Activated CD8-positive, alpha-beta memory T cell treated with anti-CD3 and anti-CD28 coated beads for 4 hours (primary cell): Measurements from ENCODE around the gene MIF.
"Not testable (repeated sequence)": the region's sequence is repeated elsewhere in the genome, so short reads cannot be mapped to it uniquely, and the experiment has no call there.

Experiments used
- DNase-seq, 2 donors: peaks; one replicate each; pipeline ENCODE4 v3.0.0-alpha.2; 2020; ENCODE audit warnings: low read depth in 2 of 2

Gene MIF

DNA sequence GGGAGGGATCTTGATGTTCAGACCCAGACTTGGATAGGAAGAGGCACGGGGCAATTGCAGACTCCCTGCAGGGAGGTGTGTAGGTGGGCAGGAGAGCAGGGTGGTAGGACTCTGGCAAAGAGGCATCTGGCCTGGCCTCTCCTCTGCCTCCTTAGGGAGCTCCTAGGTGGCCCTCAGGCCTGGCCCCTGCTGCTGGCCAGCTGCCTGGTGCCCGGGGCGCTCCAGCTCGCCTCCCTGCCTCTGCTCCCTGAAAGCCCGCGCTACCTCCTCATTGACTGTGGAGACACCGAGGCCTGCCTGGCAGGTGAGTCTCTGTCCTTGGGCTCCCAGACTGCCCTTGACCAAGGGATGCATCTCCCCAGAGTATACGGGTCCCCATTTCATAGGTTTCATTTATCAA is 16.6 kb upstream of the MIF start:
- no peak for DNase-seq

DNA sequence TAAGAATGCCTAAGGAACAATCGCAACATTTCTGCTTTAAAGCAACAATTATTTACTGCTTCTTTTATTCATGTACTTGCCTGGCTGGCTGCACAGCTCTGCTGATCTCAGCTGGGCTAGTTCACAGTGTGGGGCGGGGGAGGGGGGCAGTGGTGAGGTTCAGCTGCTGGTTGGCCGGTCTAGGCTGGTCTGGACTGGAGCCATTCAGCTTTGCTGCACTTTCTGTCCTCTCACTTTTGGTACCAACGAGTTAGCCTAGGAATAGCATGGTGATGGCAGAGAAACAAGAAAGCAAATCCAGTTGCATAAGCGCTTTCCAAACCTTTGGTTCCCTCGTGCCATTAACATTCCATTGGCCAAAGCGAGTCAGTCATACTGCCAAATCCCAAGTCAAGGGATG is 16.0 kb upstream of the MIF start:
- no peak for DNase-seq

DNA sequence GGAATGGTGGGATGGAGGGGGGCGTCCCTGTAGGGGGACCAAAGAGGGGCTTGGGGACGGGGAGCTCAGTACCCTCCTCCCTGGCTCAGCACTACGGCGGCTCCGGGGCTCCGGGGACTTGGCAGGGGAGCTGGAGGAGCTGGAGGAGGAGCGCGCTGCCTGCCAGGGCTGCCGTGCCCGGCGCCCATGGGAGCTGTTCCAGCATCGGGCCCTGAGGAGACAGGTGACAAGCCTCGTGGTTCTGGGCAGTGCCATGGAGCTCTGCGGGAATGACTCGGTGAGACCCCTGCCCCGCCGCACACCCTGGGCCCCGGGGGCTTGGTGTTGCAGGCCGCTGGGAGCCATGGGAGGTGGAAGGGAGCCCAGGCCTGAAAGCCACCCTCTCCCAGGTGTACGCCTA is 11.8 kb upstream of the MIF start:
- no peak for DNase-seq

DNA sequence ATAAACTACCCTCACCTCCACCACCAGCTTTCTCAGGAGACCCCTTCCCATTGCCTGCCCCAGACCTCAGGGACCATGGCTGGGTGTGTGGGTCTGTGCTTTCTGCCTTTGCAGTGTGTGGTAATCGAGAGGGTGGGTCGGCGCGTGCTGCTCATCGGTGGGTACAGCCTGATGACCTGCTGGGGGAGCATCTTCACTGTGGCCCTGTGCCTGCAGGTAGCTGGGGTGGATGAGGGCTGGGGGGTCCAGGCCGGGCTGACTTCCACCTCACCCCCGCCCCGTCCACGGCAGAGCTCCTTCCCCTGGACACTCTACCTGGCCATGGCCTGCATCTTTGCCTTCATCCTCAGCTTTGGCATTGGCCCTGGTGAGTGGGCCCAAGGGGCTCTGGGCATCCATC is 10.5 kb upstream of the MIF start:
- DNase-seq = no peak

DNA sequence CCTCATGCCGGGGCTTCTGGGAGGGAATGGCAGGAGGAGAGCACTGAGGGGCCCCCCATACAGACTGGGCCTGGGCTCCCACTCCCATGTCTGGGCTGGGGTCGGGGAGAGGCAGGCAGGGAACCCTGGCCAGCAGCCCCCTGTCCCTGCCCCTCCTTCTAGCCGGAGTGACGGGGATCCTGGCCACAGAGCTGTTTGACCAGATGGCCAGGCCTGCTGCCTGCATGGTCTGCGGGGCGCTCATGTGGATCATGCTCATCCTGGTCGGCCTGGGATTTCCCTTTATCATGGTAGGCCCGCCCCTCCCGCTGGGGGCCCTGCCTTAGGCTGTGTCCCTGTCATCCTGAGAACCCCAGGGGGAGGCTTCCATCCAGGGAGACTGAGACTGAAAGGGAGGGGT is 10.0 kb upstream of the MIF start:
- no peak for DNase-seq

DNA sequence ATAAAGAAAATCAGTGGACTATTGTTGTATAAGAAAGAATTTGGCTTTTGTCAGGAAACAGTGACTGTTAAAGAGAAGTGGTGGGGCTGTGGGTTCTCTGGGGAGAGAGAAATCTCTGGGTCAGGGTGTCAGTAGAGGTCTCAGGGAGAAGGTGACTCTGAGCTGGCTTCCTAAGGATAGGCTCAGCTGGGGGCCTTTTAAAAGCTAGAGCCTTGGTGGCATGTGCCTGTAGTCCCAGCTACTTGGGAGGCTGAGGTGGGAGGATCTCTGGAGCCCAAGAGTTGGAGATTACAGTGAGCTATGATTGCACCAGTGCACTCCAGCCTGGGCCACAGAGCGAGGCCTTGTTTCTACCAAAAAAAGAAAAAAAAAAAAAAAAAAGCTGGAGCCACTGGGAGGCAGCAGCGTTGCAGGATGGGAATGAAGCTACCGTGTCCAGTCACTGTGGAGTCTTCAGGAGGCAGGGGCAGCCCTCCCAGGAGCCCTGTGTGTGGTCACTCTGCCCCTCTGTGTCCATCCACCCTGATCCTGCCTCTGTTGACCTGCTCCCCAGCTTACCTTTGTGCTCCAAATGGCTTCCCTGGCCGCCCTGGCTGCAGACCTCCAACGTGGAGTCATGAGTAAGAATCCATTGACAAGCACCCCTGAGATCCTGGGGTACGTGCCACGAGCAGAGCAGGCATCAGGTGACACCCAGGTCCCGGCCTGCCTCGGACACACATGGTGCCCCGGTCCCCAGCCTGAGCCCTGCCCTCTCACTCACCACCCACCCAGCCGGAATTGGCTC is 5.4 kb upstream of the MIF start:
- no peak for DNase-seq

DNA sequence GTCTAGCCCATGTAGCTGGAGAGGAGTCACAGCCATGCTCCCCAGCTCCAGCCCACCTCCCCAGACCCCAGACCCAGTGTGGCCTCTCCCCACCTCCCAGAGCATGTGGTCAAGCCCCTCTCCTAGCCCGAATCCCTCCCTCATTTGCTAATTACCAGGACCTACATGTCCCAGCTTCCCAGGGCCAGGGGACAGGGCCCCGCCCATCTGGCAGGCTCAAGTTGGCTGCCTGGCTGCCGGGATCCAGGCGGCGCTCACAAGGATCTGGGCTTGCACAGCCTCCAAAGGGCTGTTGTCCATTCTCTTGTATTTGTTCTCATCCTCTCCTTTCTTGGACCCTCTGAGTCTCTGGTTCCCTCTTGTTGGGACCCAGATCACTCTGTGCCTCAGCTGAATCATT is 4.6 kb upstream of the MIF start:
- no peak for DNase-seq

DNA sequence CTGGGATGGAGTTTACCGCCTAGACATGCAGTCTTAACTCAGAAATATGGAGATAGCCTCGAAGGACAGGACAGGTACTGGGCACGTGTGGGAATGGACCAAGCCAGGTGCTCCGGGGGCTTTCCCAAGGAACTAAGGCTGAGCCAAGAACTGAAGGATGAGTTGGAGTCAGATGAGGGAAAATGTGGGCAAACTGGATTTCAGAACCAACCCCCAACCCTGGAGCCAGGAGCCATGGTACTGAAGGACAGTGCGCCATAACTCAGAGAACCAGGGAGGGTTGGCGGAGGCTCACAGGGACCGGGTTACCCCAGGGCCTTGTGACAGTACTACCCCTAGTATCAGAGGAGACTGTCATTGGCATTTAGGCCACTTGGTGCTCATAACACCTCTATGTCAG is 2.5 kb upstream of the MIF start:
- DNase-seq = no peak

DNA sequence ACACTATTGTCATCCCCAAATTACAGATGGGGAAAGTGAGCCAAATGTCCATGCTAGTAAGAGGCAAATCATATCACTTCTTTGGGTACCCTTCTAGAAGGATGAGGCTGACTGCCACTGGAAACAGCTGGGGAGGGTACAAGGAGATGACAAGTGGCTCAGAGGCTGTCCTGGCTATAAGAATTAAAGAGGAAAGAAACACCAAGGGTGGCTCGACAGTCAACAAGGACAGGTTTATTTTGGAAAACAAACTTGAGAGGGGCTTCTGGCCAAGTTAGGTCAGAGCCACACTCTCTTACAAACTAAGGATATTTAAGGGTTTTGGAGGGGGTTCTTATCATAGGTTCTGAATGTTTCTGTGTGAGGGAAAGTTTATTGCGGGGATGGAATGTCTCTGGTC is 2.1 kb upstream of the MIF start:
- no peak for DNase-seq

DNA sequence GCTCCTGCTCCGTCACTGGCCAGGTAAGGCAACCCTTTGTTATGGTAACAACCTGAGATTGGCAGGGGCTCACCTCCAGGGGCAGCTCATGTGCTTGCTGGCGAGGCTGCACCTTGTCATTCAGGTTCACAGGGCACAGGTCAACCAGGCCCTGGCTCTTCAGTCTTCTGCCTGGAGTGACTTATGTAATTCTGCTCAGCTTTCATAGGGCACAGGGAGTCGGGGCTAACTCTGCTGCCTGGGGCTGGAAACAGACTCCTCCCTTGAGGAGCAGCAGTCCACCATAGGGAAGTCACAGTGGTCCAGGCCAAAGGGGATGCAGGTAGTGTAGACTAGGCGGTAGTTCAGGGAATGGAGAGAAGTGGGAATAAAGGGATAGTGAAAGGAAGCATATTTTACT is 1.5 kb upstream of the MIF start:
- DNase-seq = no peak

DNA sequence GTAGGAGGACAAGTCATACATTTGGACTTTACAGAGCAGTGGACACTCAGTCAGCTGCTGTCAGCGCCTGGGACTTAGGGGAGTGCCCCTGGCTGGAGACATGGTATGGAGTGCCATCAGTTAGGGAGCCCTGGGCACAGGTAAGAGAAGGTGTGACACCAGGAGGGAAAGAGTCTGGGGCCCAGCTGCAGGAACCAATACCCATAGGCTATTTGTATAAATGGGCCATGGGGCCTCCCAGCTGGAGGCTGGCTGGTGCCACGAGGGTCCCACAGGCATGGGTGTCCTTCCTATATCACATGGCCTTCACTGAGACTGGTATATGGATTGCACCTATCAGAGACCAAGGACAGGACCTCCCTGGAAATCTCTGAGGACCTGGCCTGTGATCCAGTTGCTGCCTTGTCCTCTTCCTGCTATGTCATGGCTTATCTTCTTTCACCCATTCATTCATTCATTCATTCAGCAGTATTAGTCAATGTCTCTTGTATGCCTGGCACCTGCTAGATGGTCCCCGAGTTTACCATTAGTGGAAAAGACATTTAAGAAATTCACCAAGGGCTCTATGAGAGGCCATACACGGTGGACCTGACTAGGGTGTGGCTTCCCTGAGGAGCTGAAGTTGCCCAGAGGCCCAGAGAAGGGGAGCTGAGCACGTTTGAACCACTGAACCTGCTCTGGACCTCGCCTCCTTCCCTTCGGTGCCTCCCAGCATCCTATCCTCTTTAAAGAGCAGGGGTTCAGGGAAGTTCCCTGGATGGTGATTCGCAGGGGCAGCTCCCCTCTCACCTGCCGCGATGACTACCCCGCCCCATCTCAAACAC is 850 bp upstream of the MIF start:
- no peak for DNase-seq

DNA sequence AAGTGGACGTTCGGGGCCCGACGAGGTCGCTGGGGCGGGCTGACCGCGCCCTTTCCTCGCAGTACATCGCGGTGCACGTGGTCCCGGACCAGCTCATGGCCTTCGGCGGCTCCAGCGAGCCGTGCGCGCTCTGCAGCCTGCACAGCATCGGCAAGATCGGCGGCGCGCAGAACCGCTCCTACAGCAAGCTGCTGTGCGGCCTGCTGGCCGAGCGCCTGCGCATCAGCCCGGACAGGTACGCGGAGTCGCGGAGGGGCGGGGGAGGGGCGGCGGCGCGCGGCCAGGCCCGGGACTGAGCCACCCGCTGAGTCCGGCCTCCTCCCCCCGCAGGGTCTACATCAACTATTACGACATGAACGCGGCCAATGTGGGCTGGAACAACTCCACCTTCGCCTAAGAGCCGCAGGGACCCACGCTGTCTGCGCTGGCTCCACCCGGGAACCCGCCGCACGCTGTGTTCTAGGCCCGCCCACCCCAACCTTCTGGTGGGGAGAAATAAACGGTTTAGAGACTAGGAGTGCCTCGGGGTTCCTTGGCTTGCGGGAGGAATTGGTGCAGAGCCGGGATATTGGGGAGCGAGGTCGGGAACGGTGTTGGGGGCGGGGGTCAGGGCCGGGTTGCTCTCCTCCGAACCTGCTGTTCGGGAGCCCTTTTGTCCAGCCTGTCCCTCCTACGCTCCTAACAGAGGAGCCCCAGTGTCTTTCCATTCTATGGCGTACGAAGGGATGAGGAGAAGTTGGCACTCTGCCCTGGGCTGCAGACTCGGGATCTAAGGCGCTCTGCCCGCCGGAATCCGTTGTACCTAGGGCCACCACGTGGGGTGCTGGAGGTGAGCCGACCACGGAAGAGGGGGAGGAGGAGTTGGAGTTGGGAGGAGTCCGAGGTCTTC is 771 bp downstream of the MIF start:
- peak; percentile 38 to 43 for DNase-seq

DNA sequence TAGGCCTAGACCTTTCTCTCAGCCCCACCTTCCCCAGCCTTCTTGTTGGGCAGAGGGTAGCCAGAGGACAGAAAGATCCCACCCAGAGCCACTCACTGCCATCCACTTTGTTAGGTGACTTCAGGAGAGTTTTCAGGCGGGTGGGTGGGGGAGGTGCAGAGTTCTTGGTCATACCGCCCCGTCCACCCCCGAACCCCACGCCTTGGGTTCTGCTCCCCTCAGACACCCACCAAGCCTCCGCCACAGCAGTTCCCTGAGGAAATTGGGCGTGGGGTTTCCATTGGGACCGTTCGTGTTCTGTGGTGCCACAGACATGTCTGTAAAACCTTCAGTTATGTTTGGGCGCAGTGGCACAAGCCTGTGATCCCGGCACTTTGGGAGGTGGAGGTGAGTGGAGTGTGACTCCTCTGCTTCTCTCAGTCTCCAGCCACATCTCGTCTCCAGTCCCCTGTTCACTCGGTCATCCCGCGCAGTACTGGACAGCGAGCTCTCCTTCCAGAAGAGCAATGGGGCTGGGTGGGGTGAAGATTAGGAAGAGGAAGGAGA is 1.5 kb downstream of the MIF start:
- no peak for DNase-seq

DNA sequence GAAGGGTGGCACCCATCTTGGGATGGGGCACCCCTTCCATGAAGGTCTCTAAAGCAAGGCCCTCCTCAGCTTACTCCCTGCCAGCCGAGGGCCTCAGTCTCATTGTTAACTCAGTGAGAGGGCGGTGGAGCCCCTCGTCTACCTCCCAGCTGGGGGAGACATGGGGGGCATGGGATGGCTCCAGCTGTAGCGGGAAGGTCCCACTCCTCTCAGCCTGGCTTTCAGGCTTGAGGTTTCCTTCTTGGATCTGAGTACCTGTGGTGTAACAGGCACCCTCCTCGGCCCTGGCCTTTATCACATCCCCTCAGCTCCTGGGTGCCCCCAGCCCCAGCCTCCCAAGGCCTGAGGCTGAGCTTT is 2.0 kb downstream of the MIF start:
- no peak for DNase-seq

DNA sequence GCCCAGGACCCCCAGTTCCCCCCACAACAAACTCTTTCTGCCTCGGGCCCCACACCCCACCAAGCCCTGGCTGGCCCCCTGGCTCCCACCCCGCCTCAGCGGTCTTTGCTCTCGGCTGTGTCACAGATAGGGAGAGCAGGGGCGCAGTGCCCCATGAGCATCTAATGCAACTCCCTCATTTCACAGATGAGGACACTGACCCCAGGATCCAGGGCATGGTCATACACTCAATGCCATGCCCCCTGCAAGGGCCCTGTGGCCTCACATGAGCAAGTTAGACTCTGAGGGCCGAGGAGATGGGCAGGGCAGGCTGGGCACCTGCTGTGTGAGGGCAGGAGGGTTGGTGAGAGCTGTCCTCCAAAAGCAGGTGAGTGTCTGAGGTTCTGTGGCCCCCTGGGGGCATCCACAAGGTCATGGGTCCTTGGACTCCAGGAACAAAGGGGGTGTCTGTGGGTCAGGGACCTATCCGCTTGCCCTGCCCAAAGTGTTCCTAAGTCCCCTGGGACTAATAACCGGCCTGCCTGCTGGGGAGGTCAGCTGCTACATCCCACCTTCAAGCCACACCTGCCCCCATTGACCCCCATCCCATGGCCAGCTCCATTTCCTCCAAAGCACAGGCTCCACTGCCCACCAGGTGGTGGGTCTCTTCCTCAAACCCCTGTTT is 2.5 kb downstream of the MIF start:
- no peak for DNase-seq

DNA sequence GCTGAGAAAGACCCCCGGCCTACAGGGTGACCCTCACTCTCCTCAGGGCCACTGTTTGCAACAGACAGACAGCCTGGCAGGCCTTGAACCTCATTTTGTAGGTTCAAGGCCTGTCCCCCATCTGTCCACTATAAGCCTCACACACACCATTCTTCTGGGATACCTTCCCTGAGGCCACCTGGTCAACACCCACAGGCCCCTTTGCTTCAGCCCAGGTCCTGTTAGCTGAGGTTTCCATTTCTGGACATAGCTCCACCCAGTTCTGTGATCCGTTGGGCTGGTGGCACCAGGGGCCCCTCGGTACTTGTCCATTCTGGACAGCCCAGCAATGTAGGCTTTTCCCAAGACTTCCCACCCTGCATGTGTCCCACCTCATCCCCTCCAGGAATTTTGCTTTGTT is 3.1 kb downstream of the MIF start:
- no peak for DNase-seq

DNA sequence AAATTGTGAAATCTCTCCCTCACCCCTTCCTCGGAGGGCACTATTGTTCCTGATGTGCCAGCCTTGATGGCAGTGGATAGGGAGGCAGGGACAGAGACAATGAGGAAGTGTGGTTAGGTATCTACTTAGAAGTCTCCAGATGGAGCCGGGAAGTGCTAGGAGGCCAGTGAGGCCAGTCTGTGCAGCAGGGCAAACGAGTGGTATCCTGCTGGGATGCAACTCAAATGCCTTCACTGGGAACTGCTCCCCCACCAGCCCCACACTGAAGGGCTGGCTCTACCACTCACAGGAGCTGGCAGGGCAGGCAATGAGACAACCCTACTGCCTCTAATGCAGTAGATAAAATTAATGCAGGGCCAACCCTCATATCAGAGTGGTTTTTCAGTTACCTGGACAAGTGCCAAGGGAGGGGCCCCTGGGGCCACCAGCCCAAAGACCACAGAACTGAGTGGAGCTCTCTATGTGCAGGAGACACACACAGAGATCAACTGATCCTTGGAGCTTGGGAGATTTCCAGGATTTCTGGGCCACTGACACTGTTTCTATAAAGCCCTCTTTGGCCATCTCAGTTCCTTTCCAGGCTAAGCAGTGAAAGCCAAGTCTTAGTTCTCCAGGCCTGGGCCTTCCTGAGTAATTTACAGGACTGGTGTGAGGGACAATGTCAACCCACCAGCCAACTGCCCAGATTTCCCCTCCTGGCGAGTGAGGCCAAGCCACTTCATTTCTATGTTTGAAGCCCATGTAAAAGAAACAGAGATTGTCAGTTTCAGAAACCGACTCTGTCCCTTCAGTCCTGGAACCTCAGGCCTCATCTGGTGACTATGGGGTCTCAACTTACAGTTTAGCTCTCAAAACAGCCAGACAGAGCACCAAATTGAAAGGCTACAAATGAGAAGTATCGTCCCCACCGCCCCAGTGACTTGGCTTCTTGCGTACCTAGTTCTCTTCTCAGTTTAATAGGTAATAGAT is 4.1 kb downstream of the MIF start:
- DNase-seq = no peak

DNA sequence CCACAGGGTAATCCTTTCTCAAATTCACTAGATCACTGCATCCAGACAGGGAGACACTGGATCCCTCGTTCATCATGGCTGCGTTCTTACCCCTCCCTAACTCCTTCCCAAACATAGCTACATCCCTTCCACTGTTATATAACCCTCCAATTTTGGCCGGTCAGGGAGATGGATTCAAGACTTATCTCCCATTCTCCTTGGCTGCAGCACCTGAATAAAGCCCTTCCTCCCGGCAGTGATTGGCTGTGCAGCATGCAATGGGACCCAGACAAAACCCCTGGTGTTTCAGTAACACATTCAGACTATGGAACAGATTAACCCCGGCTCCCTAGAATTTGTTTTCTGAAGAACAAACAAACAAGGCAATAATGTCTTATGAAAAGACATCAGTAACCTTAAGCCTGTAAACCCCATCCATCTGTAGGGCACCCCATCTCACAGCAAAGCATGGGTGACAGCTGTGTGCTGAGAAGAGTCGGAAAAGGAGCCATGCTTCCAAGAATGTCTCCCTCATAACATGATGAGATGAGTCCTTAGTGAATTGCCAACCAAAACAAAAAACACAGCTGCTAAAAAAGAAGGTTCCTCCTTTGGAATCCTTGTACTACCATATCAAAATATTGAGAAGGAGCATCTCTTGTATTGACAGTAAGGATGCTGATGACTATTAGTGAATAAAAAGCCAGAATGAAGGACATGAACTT is 5.0 kb downstream of the MIF start:
- DNase-seq = no peak

DNA sequence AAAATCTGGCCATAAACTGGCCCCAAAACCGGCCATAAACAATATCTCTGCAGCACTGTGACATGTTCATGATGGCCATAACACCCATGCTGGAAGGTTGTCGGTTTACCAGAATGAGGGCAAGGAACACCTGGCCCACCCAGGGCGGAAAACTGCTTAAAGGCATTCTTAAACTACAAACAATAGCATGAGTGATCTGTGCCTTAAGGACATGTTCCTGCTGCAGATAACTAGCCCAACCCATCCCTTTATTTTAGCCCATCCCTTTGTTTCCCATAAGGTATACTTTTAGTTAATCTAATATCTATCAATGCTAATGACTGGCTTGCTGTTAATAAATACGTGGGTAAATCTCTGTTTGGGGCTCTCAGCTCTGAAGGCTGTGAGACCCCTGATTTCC is 6.0 kb downstream of the MIF start:
- DNase-seq = not testable (repeated sequence)

DNA sequence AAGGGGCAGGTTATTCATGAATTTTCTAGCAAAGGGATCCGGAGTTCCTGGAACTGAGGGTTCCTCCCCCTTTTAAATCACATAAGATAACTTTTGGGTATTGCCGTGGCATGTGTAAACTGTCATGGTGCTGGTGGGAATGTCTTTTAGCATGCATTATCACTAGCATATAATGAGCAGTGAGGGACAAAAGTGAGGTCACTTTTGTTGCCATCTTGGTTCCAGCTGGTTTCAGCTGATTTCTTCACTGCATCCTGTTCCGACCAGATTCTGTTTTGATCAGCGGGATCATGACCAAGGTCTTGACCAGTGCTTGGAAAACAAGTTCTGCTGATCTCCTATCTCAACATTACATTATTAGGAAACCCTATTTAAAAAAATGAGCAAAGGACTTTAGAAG is 7.4 kb downstream of the MIF start:
- no peak for DNase-seq
